H9 (cell line): ENCODE measurements around the gene EMX2. TPM values are rescaled to one million over a fixed set of nuclear protein-coding genes. Genes with fewer than 3 reads are reported as not detected.

Source experiments
- DNase-seq: peaks from one replicate; pipeline ENCODE4 v3.0.0-alpha.2; 2017
- H2AFZ ChIP-seq: one replicate; pipeline ENCODE4 v1.6.1; 2013; ENCODE audit warnings: mild to moderate bottlenecking, low read length, control low read depth, moderate library complexity
- H2AK5ac ChIP-seq: 2 replicates; pipeline ENCODE4 v1.6.1; 2013; ENCODE audit warnings: low read length, control low read depth, mixed read lengths; ENCODE audit not compliant: insufficient read length
- H2BK120ac ChIP-seq: one replicate; pipeline ENCODE4 v1.6.1; 2013; ENCODE audit warnings: low read depth, mild to moderate bottlenecking, low read length, control low read depth, inconsistent platforms; ENCODE audit not compliant: poor library complexity, severe bottlenecking
- H2BK12ac ChIP-seq: 2 replicates; pipeline ENCODE4 v1.6.1; 2013; ENCODE audit warnings: low read length, control low read depth, mixed read lengths, low read depth; ENCODE audit not compliant: insufficient read length
- H2BK15ac ChIP-seq: 2 replicates; pipeline ENCODE4 v1.6.1; 2013; ENCODE audit warnings: low read depth, low read length, control low read depth
- H2BK20ac ChIP-seq: one replicate; pipeline ENCODE4 v1.6.1; 2013; ENCODE audit warnings: low read depth, mild to moderate bottlenecking, low read length, control low read depth, inconsistent platforms; ENCODE audit not compliant: poor library complexity, severe bottlenecking
- H2BK5ac ChIP-seq: 2 replicates; pipeline ENCODE4 v1.6.1; 2013; ENCODE audit warnings: low read length, control low read depth, mixed read lengths; ENCODE audit not compliant: insufficient read length
- H3K14ac ChIP-seq: 2 replicates; pipeline ENCODE4 v1.6.1; 2013; ENCODE audit warnings: low read length, control low read depth; ENCODE audit not compliant: insufficient read depth
- H3K18ac ChIP-seq: 2 replicates; pipeline ENCODE4 v1.6.1; 2013; ENCODE audit warnings: low read depth, mild to moderate bottlenecking, mixed read lengths, low read length, control low read depth; ENCODE audit not compliant: insufficient read length
- H3K23ac ChIP-seq: 2 replicates; pipeline ENCODE4 v1.6.1; 2013; ENCODE audit warnings: low read length, control low read depth, mixed read lengths, low read depth; ENCODE audit not compliant: insufficient read length
- H3K23me2 ChIP-seq: 2 replicates; pipeline ENCODE4 v1.6.1; 2013; ENCODE audit warnings: low read depth, mild to moderate bottlenecking, mixed read lengths, low read length, control low read depth; ENCODE audit not compliant: insufficient read length, poor library complexity, severe bottlenecking
- H3K27ac ChIP-seq: 2 replicates; pipeline ENCODE4 v1.5.1; 2013; ENCODE audit warnings: low read length, control low read depth, mixed read lengths, low read depth; ENCODE audit not compliant: insufficient read length
- H3K27me3 ChIP-seq: 2 replicates; pipeline ENCODE4 v1.6.1; 2013; ENCODE audit warnings: low read length, control low read depth, inconsistent platforms; ENCODE audit not compliant: insufficient read depth
- H3K4ac ChIP-seq: 2 replicates; pipeline ENCODE4 v1.6.1; 2013; ENCODE audit warnings: low read depth, mild to moderate bottlenecking, control low read depth, inconsistent platforms, low read length, moderate library complexity
- H3K4me1 ChIP-seq: 2 replicates; pipeline ENCODE4 v1.6.1; 2013; ENCODE audit warnings: low read length, control low read depth, inconsistent platforms; ENCODE audit not compliant: insufficient read depth
- H3K4me2 ChIP-seq: 2 replicates; pipeline ENCODE4 v1.6.1; 2013; ENCODE audit warnings: low read length, control low read depth, mixed read lengths; ENCODE audit not compliant: insufficient read length, insufficient read depth
- H3K56ac ChIP-seq: 2 replicates; pipeline ENCODE4 v1.6.1; 2013; ENCODE audit warnings: low read depth, mild to moderate bottlenecking, mixed read lengths, low read length, control low read depth; ENCODE audit not compliant: insufficient read length
- H3K79me1 ChIP-seq: 2 replicates; pipeline ENCODE4 v1.6.1; 2013; ENCODE audit warnings: low read depth, mild to moderate bottlenecking, moderate library complexity, low read length, control low read depth, inconsistent platforms; ENCODE audit not compliant: insufficient read depth, poor library complexity, severe bottlenecking
- H3K79me2 ChIP-seq: 2 replicates; pipeline ENCODE4 v1.6.1; 2013; ENCODE audit warnings: low read length, control low read depth, inconsistent platforms; ENCODE audit not compliant: insufficient read depth
- H3K9ac ChIP-seq: 2 replicates; pipeline ENCODE4 v1.6.1; 2013; ENCODE audit warnings: low read length, control low read depth, mixed read lengths; ENCODE audit not compliant: insufficient read length; ENCODE audit errors: extremely low read depth
- H3K9me3 ChIP-seq: one replicate; pipeline ENCODE4 v1.6.1; 2013; ENCODE audit warnings: low read depth, low read length, inconsistent platforms; ENCODE audit not compliant: control insufficient read depth
- H3T11ph ChIP-seq: one replicate; pipeline ENCODE4 v1.6.1; 2013; ENCODE audit warnings: mild to moderate bottlenecking, low read length, control low read depth, inconsistent platforms
- H4K20me1 ChIP-seq: one replicate; pipeline ENCODE4 v1.6.1; 2013; ENCODE audit not compliant: control insufficient read depth, insufficient read length, insufficient read depth
- H4K5ac ChIP-seq: 2 replicates; pipeline ENCODE4 v1.6.1; 2013; ENCODE audit warnings: low read depth, mild to moderate bottlenecking, mixed read lengths, low read length, control low read depth; ENCODE audit not compliant: insufficient read length
- H4K8ac ChIP-seq: replicated peaks from 2 replicates; pipeline ENCODE4 v1.6.1; 2013; ENCODE audit warnings: low read length, control low read depth, mixed read lengths, low read depth; ENCODE audit not compliant: insufficient read length
- H4K91ac ChIP-seq: 2 replicates; pipeline ENCODE4 v1.6.1; 2013; ENCODE audit warnings: low read depth, mild to moderate bottlenecking, moderate library complexity, mixed read lengths, low read length, control low read depth; ENCODE audit not compliant: insufficient read length
- H3K27ac Mint-ChIP-seq, 3 experiments: 2 replicates in 2 of 3; 3 replicates in 1 of 3; pipeline ENCODE4 v1.8.0; 2020 to 2021; ENCODE audit warnings: mixed read lengths in 3 of 3, mild to moderate bottlenecking in 1 of 3, moderate library complexity in 1 of 3
- H3K27me3 Mint-ChIP-seq: 2 replicates; pipeline ENCODE4 v1.8.0; 2021; ENCODE audit warnings: low read depth, mild to moderate bottlenecking, moderate library complexity, mixed read lengths
- H3K36me3 Mint-ChIP-seq, 3 experiments: 2 replicates in 2 of 3; 3 replicates in 1 of 3; pipeline ENCODE4 v1.8.0; 2020 to 2021; ENCODE audit warnings: low read depth in 3 of 3, mixed read lengths in 3 of 3; ENCODE audit not compliant: insufficient read depth in 1 of 3
- H3K4me1 Mint-ChIP-seq, 2 experiments: 2 replicates each; pipeline ENCODE4 v1.8.0; 2020; ENCODE audit warnings: mixed read lengths in 2 of 2
- H3K4me3 Mint-ChIP-seq, 2 experiments: 2 replicates in 1 of 2; 3 replicates in 1 of 2; pipeline ENCODE4 v1.8.0; 2020 to 2021; ENCODE audit warnings: mild to moderate bottlenecking in 2 of 2, mixed read lengths in 2 of 2, moderate library complexity in 1 of 2
- H3K9me3 Mint-ChIP-seq, 2 experiments: 2 replicates in 1 of 2; 3 replicates in 1 of 2; pipeline ENCODE4 v1.8.0; 2020; ENCODE audit warnings: mild to moderate bottlenecking in 2 of 2, mixed read lengths in 2 of 2, moderate library complexity in 1 of 2
- CTCF ChIP-seq: fragments of 200-600 bp; sonication (generic); conservative IDR thresholded peaks from 3 replicates; pipeline ENCODE4 v1.8.0; 2021; ENCODE audit warnings: antibody characterized with exemption, mild to moderate bottlenecking
- WGBS: extraction: QIAGEN DNeasy Blood & Tissue Kit; methylation state at CpG from one replicate; pipeline ENCODE4 v1.1.7; 2013; ENCODE audit warnings: missing lambda C conversion rate, low lambda C conversion rate, mixed read lengths; ENCODE audit not compliant: insufficient read length; ENCODE audit errors: extremely low coverage; 5-methylcytosine and 5-hydroxymethylcytosine counted together
- total RNA-seq: library from RNA; stranded (reverse); gene quantifications from 2 replicates; pipeline ENCODE4 v1.2.1, GENCODE V29; 2021

The EMX2 gene
- total RNA-seq, 1 experiment from 2014 or later = not detected

GRCh38 chr10:117516681-117517080, 25.9 kb upstream of the EMX2 start:
- no peaks in the 10 kb centered on the region; a peak in 1 of 5 replicates for H3K9me3 Mint-ChIP-seq
- no peak for TF ChIP-seq CTCF
- no peak overlapping the region for H3K4me3 Mint-ChIP-seq
- no peak overlapping the region for H3K4ac ChIP-seq
- no peaks in the 10 kb centered on the region for H3K23me2 ChIP-seq
- no peak overlapping the region for H4K8ac ChIP-seq
- H3K27me3 Mint-ChIP-seq = peaks cover 29% of the 10 kb centered on the region
- H2BK12ac ChIP-seq = no peak overlapping the region
- no peak overlapping the region for H3K27ac Mint-ChIP-seq
- H3K79me1 ChIP-seq = no peaks in the 10 kb centered on the region
- H3K4me2 ChIP-seq = no peak overlapping the region
- H3K23ac ChIP-seq = no peak overlapping the region
- no peaks in the 10 kb centered on the region for H3K4me1 ChIP-seq
- H3K79me2 ChIP-seq = no peaks in the 10 kb centered on the region
- H3K27me3 ChIP-seq = no peaks in the 10 kb centered on the region
- no peak overlapping the region for H3K56ac ChIP-seq
- peaks cover 5 to 8% of the 10 kb centered on the region in 2 experiments for H3K4me1 Mint-ChIP-seq
- no peaks in the 10 kb centered on the region for H3K36me3 Mint-ChIP-seq
- no peak overlapping the region for H4K91ac ChIP-seq
- no peak overlapping the region for H3K14ac ChIP-seq
- H4K20me1 ChIP-seq = no peaks in the 10 kb centered on the region
- H2BK5ac ChIP-seq = no peak overlapping the region
- no peak overlapping the region for H4K5ac ChIP-seq
- H3K27ac ChIP-seq = no peak overlapping the region
- H3K9me3 ChIP-seq = no peaks in the 10 kb centered on the region
- no peak overlapping the region for H2BK20ac ChIP-seq
- H3K18ac ChIP-seq = no peak overlapping the region
- H3T11ph ChIP-seq = no peak overlapping the region
- no peak overlapping the region for H2BK120ac ChIP-seq
- no peak overlapping the region for H2AFZ ChIP-seq
- WGBS = no CpG with 5 or more reads among the region's 6 CpGs
- H2BK15ac ChIP-seq = no peak overlapping the region
- no peak for DNase-seq
- H3K9ac ChIP-seq = no peak overlapping the region
- no peak overlapping the region for H2AK5ac ChIP-seq
